ENCODE measurements around the gene USP24.

- TF ChIP-seq FOXJ3 (CRISPR knock-in tag; IDR thresholded peaks at IDR 0.05; ENCODE audit: borderline replicate concordance) (no peak), CTCF (IDR thresholded peaks at IDR 0.05) (no peak), E2F5 (CRISPR knock-in tag; IDR thresholded peaks at IDR 0.05) (no peak), FOXK1 (CRISPR knock-in tag; IDR thresholded peaks at IDR 0.05) (no peak), USF1 (CRISPR knock-in tag; IDR thresholded peaks at IDR 0.05) (no peak), ZNF396 (CRISPR knock-in tag; IDR thresholded peaks at IDR 0.05; ENCODE audit: borderline replicate concordance) (no peak)
These were observed 179.3 kb downstream of the USP24 start for GRCh38 chr1:55035904-55036303.
